Measurements from ENCODE around the gene ZNF438. TPM values are rescaled to one million over a fixed set of nuclear protein-coding genes. Genes with fewer than 3 reads are reported as not detected.

The ZNF438 gene, protein sequence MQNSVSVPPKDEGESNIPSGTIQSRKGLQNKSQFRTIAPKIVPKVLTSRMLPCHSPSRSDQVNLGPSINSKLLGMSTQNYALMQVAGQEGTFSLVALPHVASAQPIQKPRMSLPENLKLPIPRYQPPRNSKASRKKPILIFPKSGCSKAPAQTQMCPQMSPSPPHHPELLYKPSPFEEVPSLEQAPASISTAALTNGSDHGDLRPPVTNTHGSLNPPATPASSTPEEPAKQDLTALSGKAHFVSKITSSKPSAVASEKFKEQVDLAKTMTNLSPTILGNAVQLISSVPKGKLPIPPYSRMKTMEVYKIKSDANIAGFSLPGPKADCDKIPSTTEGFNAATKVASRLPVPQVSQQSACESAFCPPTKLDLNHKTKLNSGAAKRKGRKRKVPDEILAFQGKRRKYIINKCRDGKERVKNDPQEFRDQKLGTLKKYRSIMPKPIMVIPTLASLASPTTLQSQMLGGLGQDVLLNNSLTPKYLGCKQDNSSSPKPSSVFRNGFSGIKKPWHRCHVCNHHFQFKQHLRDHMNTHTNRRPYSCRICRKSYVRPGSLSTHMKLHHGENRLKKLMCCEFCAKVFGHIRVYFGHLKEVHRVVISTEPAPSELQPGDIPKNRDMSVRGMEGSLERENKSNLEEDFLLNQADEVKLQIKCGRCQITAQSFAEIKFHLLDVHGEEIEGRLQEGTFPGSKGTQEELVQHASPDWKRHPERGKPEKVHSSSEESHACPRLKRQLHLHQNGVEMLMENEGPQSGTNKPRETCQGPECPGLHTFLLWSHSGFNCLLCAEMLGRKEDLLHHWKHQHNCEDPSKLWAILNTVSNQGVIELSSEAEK
- total RNA-seq (2021; ENCODE audit: unreplicated experiment) (2.0 TPM), Bru-seq, nascent RNA (percentile 52 among the genes with signal in this experiment), BruChase-seq, experiment 1, labeled RNA remaining after a 2-hour chase (percentile 51 among the genes with signal in this experiment), BruChase-seq, experiment 2, labeled RNA remaining after a 6-hour chase (percentile 43 among the genes with signal in this experiment)
- 1.9 TPM for polyA plus RNA-seq (2012; ENCODE audit: insufficient read length)
- long read RNA-seq, partial matches to known transcripts = 2 of 6 reads
- long read RNA-seq, other reads (novel, unspliced or antisense) = 2 of 6 reads

- ATAC-seq (peak; percentile 93), DNase-seq (ENCODE audit: low read depth, low spot score) (peak; percentile 69)
- H3K9me3 ChIP-seq (ENCODE audit: control insufficient read depth, insufficient read depth, low read depth, low read length) = no peaks in the 10 kb centered on the region
- ChIA-PET POLR2A (interaction anchor here (0.6 to 1.0 kb wide), 8 partner anchors 11 to 961 kb away, joined by 3 to 8 read pairs (median 3); no protein-coding TSS in a partner anchor), CTCF (interaction anchor here (0.6 kb wide), 2 partner anchors 33 to 192 kb away, joined by 3 read pairs; no protein-coding TSS in a partner anchor)
- H3K27me3 ChIP-seq (ENCODE audit: control insufficient read depth, insufficient read depth, low read length) = no peaks in the 10 kb centered on the region
- no peak for TF ChIP-seq TCF7L2 (IDR thresholded peaks at IDR 0.05; ENCODE audit: low read depth, low read length)
- TF ChIP-seq, protein P1, sequence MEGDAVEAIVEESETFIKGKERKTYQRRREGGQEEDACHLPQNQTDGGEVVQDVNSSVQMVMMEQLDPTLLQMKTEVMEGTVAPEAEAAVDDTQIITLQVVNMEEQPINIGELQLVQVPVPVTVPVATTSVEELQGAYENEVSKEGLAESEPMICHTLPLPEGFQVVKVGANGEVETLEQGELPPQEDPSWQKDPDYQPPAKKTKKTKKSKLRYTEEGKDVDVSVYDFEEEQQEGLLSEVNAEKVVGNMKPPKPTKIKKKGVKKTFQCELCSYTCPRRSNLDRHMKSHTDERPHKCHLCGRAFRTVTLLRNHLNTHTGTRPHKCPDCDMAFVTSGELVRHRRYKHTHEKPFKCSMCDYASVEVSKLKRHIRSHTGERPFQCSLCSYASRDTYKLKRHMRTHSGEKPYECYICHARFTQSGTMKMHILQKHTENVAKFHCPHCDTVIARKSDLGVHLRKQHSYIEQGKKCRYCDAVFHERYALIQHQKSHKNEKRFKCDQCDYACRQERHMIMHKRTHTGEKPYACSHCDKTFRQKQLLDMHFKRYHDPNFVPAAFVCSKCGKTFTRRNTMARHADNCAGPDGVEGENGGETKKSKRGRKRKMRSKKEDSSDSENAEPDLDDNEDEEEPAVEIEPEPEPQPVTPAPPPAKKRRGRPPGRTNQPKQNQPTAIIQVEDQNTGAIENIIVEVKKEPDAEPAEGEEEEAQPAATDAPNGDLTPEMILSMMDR (IDR thresholded peaks at IDR 0.05) = peak; percentile 76
- TF ChIP-seq, protein P2, sequence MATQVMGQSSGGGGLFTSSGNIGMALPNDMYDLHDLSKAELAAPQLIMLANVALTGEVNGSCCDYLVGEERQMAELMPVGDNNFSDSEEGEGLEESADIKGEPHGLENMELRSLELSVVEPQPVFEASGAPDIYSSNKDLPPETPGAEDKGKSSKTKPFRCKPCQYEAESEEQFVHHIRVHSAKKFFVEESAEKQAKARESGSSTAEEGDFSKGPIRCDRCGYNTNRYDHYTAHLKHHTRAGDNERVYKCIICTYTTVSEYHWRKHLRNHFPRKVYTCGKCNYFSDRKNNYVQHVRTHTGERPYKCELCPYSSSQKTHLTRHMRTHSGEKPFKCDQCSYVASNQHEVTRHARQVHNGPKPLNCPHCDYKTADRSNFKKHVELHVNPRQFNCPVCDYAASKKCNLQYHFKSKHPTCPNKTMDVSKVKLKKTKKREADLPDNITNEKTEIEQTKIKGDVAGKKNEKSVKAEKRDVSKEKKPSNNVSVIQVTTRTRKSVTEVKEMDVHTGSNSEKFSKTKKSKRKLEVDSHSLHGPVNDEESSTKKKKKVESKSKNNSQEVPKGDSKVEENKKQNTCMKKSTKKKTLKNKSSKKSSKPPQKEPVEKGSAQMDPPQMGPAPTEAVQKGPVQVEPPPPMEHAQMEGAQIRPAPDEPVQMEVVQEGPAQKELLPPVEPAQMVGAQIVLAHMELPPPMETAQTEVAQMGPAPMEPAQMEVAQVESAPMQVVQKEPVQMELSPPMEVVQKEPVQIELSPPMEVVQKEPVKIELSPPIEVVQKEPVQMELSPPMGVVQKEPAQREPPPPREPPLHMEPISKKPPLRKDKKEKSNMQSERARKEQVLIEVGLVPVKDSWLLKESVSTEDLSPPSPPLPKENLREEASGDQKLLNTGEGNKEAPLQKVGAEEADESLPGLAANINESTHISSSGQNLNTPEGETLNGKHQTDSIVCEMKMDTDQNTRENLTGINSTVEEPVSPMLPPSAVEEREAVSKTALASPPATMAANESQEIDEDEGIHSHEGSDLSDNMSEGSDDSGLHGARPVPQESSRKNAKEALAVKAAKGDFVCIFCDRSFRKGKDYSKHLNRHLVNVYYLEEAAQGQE (IDR thresholded peaks at IDR 0.05; ENCODE audit: insufficient read depth in 1 of 2, low read depth in 2 of 2, low read length in 1 of 2) = no peak
- TF ChIP-seq POLR2AphosphoS5 (IDR thresholded peaks at IDR 0.05; ENCODE audit: low read depth, low read length) = peak; percentile 43; the same call in 1 of the 2 replicates
- 0 out of 2 replicates have a peak, but pooled peaks have one; percentile 29 for TF ChIP-seq SIN3A (IDR thresholded peaks at IDR 0.05; ENCODE audit: borderline replicate concordance, insufficient read depth, low read depth, low read length)
- H3K4me3 ChIP-seq (ENCODE audit: low read depth in 2 of 2, low read length in 2 of 2) = peak within 1 kb of the TSS; percentile 65 to 90
- intact Hi-C loops (cut with micrococcal nuclease; ENCODE audit: unreplicated experiment) = no loop called here
- peak within 1 kb of the TSS; percentile 92 for H3K27ac ChIP-seq (ENCODE audit: low read length)
- H3K4me1 ChIP-seq (ENCODE audit: control insufficient read depth, insufficient read depth, low read length) = peaks cover 6% of the 10 kb centered on the region; the same call in 1 of the 2 replicates
- no TSS peak for BruUV-seq (replicated peaks)
- in situ Hi-C loops (cut with HindIII; ENCODE audit: low pct_unique_long_range_greater_than_20kb, low sequenced_read_pairs) = no loop called here
- H3K36me3 ChIP-seq (ENCODE audit: control insufficient read depth, insufficient read depth, low read length) = no peaks in the 10 kb centered on the region
Observed at GRCh38 chr10:31031558-31032257, at the start of gene ZNF438. Gene ZNF438, minus strand, starts transcription at chr10:31031865. Its CDS starts 154,831 bp downstream, at chr10:30877034.

DNA sequence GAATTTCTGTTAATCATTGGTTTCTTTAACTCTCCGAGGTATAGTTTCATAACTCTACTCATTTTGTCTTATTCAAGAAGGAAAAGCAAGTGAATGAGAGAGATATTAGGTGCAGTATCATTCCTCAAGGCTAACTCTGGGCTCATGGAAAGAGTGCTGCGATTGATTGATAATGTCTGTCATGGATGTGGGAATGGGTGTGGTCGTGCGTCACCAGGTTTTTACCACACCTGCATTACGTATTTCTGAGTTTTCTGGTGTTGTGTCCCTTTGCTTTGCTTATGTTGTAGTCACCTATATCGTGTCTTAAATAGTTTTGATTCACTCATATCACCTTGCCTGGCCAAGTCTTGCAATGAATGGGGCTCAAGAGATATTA, 44.9 kb upstream of the ZNF438 start:
- ATAC-seq (no peak), DNase-seq (ENCODE audit: low read depth, low spot score) (no peak)
- Histone ChIP-seq H3K36me3 (ENCODE audit: control insufficient read depth, insufficient read depth, low read length) (no peaks in the 10 kb centered on the region), H3K9me3 (ENCODE audit: control insufficient read depth, insufficient read depth, low read depth, low read length) (no peaks in the 10 kb centered on the region), H3K4me3 (ENCODE audit: low read depth in 2 of 2, low read length in 2 of 2) (no peak overlapping the region), H3K4me1 (ENCODE audit: control insufficient read depth, insufficient read depth, low read length) (no peaks in the 10 kb centered on the region), H3K27me3 (ENCODE audit: control insufficient read depth, insufficient read depth, low read length) (no peaks in the 10 kb centered on the region), H3K27ac (ENCODE audit: low read length) (no peak overlapping the region)
- BruUV-seq (replicated peaks) = no TSS peak
- intact Hi-C loops (cut with micrococcal nuclease; ENCODE audit: unreplicated experiment) = no loop called here
- in situ Hi-C loops (cut with HindIII; ENCODE audit: low pct_unique_long_range_greater_than_20kb, low sequenced_read_pairs) = no loop called here
- ChIA-PET CTCF (no interaction called here), POLR2A (interaction anchor here (0.5 kb wide), 1 partner anchor 272 kb away, joined by 4 read pairs; no protein-coding TSS in a partner anchor)
- TF ChIP-seq, protein P1 (IDR thresholded peaks at IDR 0.05) = no peak
- TF ChIP-seq TCF7L2 (IDR thresholded peaks at IDR 0.05; ENCODE audit: low read depth, low read length) = no peak
- TF ChIP-seq SIN3A (IDR thresholded peaks at IDR 0.05; ENCODE audit: borderline replicate concordance, insufficient read depth, low read depth, low read length) = no peak
- TF ChIP-seq, protein P2 (IDR thresholded peaks at IDR 0.05; ENCODE audit: insufficient read depth in 1 of 2, low read depth in 2 of 2, low read length in 1 of 2) = no peak
- TF ChIP-seq POLR2AphosphoS5 (IDR thresholded peaks at IDR 0.05; ENCODE audit: low read depth, low read length) = no peak

Data from Panc1 (cell line).